MV-4-11 (cell line): ENCODE results near the gene IL1R2.
A peak's percentile ranks its signal among the peaks of the same experiment; 100 is the strongest.
"Not testable (repeated sequence)": the region's sequence is repeated elsewhere in the genome, so short reads cannot be mapped to it uniquely, and the experiment has no call there.

ENCODE experiments used
- DNase-seq: peaks from one replicate; lab custom pipeline; 2025; lab: John Stamatoyannopoulos, UW

IL1R2 gene

GRCh38 chr2:102061286-102061699 is 69.5 kb downstream of the IL1R2 start:
- DNase-seq: no peak

- no peak for DNase-seq
These were observed 70.4 kb downstream of the IL1R2 start for GRCh38 chr2:102061962-102062795.

- no peak for DNase-seq
These were observed 71.0 kb downstream of the IL1R2 start for GRCh38 chr2:102062802-102063201.

- DNase-seq: peak; percentile 88
These were observed 71.7 kb downstream of the IL1R2 start for GRCh38 chr2:102063487-102063911.

GRCh38 chr2:102063941-102064678 is 72.3 kb downstream of the IL1R2 start:
- DNase-seq: peak; percentile 94

- DNase-seq: no peak
These were observed 73.2 kb downstream of the IL1R2 start for GRCh38 chr2:102064679-102065674.

GRCh38 chr2:102065675-102066252 is 74.0 kb downstream of the IL1R2 start:
- DNase-seq: peak; percentile 75

- no peak for DNase-seq
These were observed 74.8 kb downstream of the IL1R2 start for GRCh38 chr2:102066554-102066953.

GRCh38 chr2:102068126-102068525 is 76.4 kb downstream of the IL1R2 start:
- not testable (repeated sequence) for DNase-seq

GRCh38 chr2:102069311-102069974 is 77.7 kb downstream of the IL1R2 start:
- no peak for DNase-seq

GRCh38 chr2:102070058-102070642 is 78.4 kb downstream of the IL1R2 start:
- DNase-seq: no peak

- no peak for DNase-seq
These were observed 81.0 kb downstream of the IL1R2 start for GRCh38 chr2:102072741-102073140.

GRCh38 chr2:102073168-102073724 is 81.5 kb downstream of the IL1R2 start:
- no peak for DNase-seq

- DNase-seq: peak; percentile 89
These were observed 82.5 kb downstream of the IL1R2 start for GRCh38 chr2:102074152-102074783.

- DNase-seq: no peak
These were observed 83.7 kb downstream of the IL1R2 start for GRCh38 chr2:102075479-102075878.

GRCh38 chr2:102076512-102076911 is 84.8 kb downstream of the IL1R2 start:
- DNase-seq: no peak
